ENCODE data around the gene RAD54L. TPM values are rescaled to one million over a fixed set of nuclear protein-coding genes. Genes with fewer than 3 reads are reported as not detected.
"Not testable (repeated sequence)": the region's sequence is repeated elsewhere in the genome, so short reads cannot be mapped to it uniquely, and the experiment has no call there.

The RAD54L gene
- total RNA-seq, 1 donor from 2014 or later: 49.0 TPM

DNA sequence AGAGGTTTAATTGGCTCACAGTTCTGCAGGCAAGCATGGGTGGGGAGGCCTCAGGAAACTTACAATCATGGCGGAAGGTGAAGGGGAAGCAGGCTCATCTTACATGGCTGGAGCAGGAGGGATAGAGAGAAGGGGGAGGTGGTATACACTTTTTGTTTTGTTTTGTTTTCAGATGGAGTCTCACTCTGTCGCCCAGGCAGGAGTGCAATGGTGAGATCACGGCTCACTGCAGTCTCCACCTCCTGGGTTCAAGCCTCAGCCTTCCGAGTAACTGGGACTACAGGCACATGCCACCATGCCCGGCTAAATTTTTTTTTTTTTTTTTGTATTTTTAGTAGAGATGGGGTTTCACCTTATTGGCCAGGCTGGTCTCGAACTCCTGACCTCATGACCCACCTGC is 74.6 kb downstream of the RAD54L start:
- H3K9me3 Mint-ChIP-seq; DNase-seq (ENCODE audit: low spot score); intact Hi-C loops (cut with micrococcal nuclease); H3K36me3 Mint-ChIP-seq (ENCODE audit: low read depth); H3K4me3 Mint-ChIP-seq (ENCODE audit: low read depth); H3K27ac Mint-ChIP-seq; H3K4me1 Mint-ChIP-seq (ENCODE audit: low read depth); H3K27me3 Mint-ChIP-seq (ENCODE audit: low read depth): not testable (repeated sequence)

DNA sequence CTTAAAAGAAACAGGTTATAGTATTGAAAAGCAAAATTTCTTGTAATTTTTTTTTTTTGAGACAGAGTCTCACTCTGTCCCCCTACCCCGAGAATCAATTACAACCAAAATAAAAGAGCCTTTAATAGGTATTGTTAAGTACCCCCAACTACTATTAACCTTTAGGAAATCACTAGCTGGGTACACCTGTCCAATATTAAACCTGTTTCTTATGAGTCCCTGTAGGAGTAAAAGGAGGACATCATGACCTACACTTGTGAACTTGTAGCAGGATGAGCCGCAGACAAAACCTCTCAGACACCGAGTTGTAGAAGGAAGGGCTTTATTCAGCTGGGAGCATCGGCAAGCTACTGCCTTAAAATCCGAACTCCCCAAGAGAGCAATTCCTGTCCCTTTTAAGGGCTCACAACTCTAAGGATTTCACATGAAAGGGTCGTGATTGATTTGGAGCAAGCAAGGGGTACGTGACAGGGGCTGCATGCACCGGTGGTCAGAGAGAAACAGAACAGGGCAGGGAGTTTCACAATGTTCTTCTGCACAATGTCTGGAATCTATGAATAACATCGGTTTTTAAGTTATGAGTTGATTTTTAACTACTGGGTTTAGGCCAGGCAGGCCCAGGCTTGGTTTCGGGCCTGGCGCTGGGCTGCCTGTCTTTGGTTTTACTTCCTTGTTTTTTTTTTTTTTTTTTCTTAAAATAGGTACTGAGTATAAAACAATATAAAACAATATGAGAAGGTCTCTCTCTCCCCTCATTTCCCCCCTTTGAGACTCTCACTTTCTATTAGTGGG is 77.9 kb downstream of the RAD54L start:
- H3K4me3 Mint-ChIP-seq (ENCODE audit: low read depth); intact Hi-C loops (cut with micrococcal nuclease); DNase-seq (ENCODE audit: low spot score); H3K9me3 Mint-ChIP-seq; H3K27ac Mint-ChIP-seq; H3K4me1 Mint-ChIP-seq (ENCODE audit: low read depth); H3K27me3 Mint-ChIP-seq (ENCODE audit: low read depth); H3K36me3 Mint-ChIP-seq (ENCODE audit: low read depth): not testable (repeated sequence)

Other genes with a start within 250 kb of the RAD54L start
- gene PIK3R3, start 115.1 kb upstream of the RAD54L start, total RNA-seq: 2.8 and 3.3 TPM in 2 replicates
- 0.46 TPM in 1 of 2 replicates, not detected in the other for gene TSPAN1, start 72.7 kb upstream of the RAD54L start, total RNA-seq
- gene P3R3URF, start 71.3 kb upstream of the RAD54L start, total RNA-seq: not detected in 2 replicates
- 67.0 and 67.8 TPM in 2 replicates for gene POMGNT1, start 49.3 kb upstream of the RAD54L start, total RNA-seq
- 0.18 TPM in 1 of 2 replicates, not detected in the other for gene LURAP1, start 44.4 kb upstream of the RAD54L start, total RNA-seq
- 70.1 and 70.6 TPM in 2 replicates for gene LRRC41, start 55.9 kb downstream of the RAD54L start, total RNA-seq
- gene UQCRH, start 55.9 kb downstream of the RAD54L start, total RNA-seq: 262 and 275 TPM in 2 replicates
- gene NSUN4, start 93.0 kb downstream of the RAD54L start, total RNA-seq: 37.2 and 37.6 TPM in 2 replicates
- 2.4 and 3.8 TPM in 2 replicates for gene FAAH, start 146.6 kb downstream of the RAD54L start, total RNA-seq
- gene DMBX1, start 242.1 kb downstream of the RAD54L start, total RNA-seq: not detected in 2 replicates